GM21786 (cell line): ENCODE results near the gene TLE5.
"Not testable (repeated sequence)": the region's sequence is repeated elsewhere in the genome, so short reads cannot be mapped to it uniquely, and the experiment has no call there.

Experiments
- ATAC-seq: cut with Tn5 transposase; IDR thresholded peaks from one replicate; pipeline ENCODE4 v1.9.1; 2021; ENCODE audit not compliant: unreplicated experiment

Gene TLE5

DNA sequence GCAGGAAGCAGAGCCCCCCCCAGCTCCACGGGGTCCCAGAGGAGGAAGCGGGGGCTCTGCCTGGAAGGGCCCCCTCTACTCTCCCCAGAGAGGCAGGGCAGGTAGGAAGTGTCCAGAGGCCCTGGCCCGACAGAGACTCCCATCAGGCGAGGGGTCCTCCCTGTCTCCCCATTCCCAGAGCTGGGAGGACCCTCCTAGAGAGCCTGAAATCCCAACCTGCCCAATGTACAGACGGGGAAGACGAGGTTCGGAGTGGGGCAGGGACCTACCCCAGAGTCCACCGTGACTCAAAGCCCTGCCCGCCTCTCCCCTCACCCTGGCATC is 34.4 kb downstream of the TLE5 start:
- no peak for ATAC-seq

DNA sequence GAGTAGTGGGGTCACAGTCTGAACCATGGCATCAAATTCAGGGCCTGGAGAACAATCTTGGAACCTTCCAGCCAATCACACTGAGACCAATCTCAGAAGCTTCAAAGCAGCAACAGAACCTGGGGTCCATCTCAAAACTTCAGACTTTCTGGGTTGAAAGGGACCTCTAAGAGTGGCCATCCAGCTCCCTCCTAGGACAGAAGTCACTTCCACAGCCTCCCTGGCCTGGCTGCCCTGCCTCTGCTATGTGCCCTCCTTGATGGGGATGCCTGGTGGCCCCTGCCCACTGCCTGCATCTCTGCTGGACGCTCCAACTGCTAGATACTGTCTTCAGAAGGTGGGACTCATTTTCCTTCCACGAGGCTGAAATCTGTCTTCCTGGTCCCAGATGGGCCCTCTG is 35.0 kb downstream of the TLE5 start:
- ATAC-seq = no peak

DNA sequence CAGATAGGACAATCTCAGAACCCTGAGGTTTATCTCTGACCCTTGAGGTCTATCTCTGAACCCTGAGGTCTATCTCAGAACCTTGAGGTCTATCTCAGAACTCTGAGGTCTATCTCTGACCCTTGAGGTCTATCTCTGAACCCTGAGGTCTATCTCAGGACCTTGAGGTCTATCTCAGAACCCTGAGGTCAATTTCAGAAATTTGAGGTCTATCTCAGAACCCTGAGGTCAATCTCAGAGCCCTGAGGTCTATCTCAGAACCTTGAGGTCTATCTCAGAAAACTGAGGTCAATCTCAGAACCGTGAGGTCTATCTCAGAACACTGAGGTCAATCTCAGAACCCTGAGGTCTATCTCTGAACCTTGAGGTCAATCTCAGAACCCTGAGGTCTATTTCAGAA is 35.5 kb downstream of the TLE5 start:
- ATAC-seq = no peak

DNA sequence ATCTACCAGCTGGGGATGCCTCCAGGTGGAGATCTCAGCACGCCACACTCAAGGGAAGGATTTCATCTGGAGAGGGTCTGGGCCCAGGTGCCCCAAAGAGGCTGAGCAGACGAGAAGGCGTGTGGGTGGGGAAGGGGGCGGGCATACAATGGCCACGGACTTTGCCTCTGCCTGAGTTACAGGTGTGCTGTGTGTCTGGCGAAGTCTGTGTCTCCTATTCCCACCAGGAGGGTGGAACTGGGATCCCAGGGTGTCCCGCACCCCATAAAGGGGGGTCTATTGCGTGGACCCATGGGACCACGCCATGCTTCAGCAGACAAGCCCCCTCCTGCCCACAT is 36.8 kb downstream of the TLE5 start:
- ATAC-seq = no peak

DNA sequence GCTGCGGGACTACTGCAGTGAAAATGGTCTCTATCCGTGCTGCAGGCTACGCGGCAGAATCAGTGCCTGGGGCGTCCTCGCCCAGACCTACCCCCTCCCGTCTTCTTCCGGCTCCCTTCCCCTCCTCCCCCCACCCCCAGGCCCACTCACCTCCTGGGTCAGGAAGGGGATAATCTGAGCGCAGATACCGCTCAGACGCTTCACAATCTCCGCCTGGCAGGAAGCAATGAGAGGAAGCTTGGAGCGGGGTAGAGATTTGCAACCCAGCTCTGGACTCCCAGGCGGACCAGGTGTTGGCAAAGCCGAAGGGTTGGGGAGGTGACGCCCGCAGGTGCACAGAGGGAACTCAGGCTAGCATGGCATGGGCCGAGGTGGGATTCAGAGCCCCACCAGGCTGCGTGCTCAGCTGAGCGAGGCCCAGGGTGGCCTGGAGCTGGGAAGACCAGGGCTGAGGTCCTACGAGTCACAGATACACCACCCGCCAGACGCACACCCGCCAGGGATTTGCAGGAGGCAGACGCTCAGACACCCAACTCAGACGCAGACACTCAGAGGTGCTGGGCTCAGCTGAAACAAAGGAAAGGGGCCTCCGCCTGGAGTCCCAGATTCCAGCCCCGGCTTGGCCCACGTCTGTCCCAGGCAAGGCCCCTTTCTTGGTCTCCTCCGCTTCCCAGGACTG is 37.3 kb downstream of the TLE5 start:
- ATAC-seq = no peak

DNA sequence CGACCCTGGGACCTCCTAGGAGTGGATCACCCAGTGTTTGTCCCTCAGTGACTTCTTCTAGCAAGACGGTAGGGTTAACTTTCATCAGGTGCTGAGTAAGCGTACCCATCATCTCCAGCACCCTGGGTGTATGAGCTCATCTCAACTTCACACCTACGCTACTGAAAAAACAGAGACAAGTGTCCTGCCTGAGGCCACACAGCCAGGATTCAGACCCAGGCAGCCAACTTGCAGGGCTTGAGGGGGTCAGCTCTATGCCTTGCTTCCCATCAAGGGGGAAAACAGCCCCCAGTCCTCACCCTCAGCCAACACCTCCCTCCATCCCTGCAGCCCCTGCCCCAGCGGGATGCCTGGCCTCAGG is 37.8 kb downstream of the TLE5 start:
- no peak for ATAC-seq

DNA sequence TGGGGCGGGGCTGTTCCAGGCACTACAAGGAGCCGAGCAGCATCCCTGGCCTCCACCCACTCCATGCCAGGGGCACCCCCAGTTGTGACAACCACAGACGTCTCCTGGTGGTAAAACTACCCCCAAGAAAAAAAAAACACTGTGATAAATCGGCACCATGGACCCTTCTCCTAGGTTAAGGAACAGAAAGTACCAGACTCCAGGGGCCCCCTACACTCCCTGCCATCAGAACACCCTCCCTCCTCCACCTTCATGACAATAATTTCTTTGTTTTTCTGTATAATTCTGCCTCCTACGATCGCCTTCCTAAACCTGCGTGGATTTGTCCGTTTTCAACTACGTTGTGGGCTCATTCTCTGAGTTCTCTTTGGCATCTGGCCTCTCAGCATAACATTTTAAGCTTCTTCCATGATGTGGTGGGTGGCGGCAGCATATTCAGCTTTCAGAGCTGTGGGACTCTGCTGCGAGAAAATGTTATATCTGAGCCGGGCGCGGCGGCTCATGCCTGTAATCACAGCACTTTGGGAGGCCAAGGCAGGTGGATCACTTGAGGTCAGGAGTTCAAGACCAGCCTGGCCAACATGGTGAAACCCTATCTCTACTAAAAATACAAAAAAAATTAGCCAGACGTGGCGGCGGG is 41.9 kb downstream of the TLE5 start:
- no peak for ATAC-seq

DNA sequence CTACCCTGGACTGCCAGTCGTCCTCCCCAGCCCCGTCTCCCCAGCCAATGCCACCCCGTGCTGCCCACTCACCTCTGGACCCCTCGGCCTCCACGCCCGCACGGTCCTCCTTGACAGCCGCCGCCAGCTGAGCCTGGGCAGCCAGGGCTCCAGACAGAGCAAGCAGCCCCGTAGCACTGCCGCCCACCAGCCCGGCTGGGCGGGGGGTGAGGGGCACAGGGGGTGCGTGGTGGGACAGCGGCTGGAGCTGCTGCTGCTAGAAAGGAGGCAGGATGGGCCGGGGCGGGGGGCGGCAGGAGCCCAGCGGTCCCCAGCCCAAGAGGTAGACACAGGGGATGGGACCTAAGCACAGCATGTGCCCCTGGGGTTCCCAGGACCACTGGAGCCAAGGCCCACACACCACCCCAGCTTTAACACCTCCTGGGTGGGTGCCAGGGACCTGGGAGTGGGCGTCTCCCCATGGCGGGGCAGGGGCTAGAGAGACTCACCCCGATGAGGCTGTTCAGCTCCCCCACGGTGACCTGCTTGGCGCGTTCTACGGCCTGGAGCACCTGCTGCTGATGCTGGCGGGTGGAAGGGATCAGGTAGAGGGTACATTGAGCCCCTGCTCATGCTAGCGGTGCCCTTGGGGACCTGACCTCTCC is 43.0 kb downstream of the TLE5 start:
- ATAC-seq = no peak

DNA sequence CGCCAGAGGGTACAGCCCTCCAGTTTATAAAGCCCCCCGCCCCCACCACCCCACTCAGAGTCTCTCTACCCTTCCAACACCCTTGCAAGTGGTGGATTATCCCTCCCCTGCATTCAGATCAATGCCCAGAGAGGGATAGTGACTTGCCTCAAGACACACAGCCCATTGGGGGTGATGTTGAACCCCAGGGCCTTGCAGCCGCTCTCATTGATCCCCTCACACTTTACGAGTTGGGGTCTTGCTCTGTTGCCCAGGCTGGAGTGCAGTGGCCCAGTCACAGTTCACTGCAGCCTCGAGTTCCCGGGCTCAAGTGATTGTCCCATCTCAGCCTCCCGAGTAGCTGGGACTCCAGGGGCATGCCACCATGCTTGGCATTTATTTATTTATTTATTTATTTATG is 44.4 kb downstream of the TLE5 start:
- ATAC-seq = no peak

DNA sequence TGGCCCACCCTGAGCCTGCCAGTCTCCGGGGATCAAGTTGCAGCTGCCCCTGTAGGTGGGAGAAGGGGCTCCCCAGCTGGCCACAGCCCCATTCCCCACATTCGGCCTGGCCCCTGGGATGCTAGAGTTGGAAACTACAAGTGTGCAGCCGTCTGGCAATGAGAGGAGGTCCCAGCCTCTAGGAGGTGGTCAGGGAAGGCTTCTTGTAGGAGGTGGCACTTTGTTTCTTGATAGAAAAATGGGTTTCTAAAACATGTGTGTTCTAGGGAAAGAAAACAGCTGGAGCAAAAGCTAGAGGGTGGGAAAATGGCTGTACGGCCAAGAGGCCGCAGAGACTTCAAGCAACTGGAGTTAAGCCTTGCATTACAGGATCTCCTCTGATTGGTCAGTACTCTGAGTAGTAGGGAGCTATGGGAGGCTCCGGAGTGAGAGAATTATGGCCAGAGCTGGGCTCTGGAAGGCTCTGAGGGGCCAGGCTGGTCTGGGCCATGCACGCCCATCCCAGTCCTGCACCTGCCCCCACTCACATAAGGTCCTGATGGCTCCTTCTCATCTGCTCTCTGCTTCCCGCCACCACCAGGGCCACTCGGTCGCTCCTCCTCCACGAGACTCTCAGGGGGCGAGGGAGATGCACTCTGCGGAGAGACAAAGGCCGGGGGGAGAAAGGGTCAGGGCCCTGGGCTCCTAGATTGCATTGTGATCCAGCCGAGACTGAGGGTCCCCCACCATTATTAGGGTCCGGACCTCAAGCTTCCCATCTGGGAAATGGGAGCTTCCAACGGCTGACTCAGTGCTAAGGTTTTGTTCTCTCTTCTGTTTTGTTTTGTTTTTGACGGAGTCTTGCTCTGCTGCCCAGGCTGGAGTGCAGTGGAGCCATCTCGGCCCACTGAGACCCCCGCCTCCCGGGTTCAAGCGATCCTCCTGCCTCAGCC is 46.9 kb downstream of the TLE5 start:
- no peak for ATAC-seq

DNA sequence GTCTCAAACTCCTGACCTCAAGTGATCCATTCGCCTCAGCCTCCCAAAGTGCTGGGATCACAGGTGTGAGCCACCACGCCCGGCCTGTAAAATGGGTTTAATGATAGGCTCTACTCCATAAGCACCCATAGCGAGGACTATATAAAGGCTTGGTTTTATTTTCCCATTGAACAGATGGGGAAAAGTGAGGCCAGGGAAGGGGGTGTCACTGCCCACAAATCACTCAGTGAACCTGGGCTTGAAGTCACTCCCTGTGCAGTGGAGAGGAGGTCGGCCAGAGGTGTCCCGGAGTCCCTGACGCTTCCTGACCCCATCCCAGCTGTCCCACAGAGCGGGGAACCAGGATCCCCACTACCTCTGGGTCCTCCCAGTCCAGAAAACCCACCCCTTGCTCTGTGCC is 48.2 kb downstream of the TLE5 start:
- no peak for ATAC-seq

DNA sequence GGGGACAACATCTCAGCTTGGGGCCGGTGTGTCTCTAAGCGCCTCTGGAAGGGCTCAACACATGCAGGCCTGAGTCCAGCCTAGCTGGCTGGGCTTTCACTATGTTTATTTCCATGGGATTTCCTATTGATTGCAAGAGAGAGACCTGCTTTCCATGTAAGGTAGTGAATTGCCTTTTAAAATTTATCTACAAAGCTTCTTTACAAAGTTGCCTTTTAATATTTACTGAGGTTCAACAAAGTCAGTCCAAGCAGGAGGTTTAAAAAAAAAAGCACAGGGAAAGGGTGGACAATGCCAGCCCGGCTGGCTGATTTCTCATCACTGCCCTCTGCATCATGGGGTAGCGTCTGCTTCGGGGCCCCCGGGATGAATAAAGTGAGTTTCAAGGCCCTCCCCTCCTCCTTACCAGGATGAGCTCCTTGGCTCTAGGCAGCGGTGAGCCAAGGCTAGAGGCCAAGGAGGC is 49.0 kb downstream of the TLE5 start:
- ATAC-seq = no peak

DNA sequence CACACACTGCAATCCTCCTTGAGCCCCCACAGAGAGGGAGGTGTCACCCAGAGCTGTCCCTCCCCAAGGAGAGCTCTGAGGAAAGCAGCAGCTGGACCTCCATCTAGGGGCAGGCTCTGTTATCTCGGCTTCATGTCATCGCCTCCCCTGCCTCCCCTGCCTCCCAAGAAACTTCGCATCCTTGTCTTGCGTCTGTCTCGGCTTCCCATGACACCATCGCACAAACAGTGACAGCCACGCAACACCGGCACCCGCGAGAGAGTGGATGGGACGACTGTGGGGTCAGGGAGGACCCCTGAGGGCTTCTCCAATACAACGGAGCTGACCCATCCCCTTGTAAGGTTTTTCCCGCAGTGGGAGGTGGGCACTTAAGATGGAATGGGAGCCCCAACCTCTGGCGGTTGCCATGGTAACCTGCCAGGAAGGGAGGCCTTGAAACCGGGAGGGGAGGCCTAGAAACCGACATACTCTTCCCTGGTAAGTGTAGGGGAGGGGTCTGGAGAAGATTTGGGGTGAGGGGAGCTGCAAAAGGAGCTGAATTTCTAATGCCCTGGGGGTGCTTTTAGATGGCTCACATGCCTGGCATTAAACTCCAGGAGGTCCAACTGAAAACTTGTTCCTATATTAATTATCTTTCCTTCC is 49.6 kb downstream of the TLE5 start:
- ATAC-seq = no peak

DNA sequence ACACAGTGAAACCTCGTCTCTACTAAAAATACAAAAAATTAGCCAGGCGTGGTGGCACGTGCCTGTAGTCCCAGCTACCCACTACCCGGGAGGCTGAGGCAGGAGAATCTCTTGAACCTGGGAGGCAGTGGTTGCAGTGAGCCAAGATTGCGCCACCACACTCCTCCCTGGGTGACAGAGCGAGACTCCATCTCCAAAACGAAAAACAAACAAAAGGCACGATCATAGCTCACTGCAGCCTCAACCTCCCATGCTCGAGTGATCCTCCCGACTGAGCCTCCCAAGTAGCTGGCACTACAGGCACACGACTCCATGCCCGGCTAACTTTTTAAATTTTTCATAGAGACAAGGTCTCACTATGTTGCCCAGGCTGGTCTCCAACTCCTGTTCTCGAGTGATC is 50.2 kb downstream of the TLE5 start:
- ATAC-seq = not testable (repeated sequence)

DNA sequence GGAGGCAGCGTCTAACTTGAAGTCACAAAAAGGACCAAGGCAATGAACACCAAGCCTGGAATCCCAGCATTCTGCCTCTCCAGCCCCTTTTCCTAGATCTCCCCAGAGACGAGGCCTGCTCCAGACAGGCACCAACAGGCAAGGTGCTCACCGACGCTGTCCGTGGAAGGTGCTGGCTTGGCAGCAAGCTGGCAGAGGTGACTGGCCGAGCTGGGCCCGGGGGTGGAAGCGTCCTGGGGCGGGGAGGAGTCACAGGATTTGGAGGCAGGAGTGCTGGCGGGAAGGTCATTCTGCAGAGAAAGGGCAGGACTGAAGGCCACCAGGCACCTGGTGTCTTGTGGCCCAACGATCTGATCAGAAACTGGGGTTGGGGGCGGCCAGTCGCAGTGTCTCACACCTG is 51.4 kb downstream of the TLE5 start:
- no peak for ATAC-seq

DNA sequence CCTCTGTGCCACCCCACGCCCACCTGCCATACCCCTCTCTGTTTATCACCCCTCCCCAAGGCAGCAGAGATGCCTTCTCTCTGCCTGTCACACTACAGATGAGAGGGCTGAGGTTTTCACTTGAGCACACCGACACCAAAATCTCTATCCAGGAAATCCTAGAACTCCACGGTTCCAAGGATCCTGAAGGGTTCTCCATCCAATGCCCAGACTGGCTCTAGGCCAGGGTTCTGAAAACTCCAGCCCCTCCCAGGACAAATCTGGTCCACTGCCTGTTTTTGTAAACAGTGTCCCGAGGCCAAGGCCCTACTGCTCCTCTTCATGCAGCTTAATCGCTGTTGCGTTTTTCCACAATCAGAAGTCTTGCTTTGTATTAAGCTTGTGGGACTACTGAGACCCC is 53.3 kb downstream of the TLE5 start:
- no peak for ATAC-seq

DNA sequence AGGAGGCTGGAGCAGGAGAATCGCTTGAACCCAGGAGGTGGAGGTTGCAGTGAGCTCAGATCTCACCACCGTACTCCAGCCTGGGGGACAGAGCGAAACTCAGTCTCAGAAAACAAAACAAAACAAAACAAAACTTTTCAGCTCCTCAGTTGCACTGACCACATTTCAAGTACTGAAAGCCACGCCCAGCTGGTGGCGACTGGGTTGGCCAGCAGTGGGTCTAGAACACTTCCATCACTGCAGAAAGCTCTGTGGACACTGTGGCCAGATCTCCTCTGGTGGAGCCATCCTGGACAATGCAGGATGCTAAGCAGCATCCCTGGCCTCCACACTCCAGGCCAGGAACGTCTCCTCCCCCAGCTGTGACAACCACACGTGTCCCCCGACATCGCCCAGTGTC is 54.3 kb downstream of the TLE5 start:
- ATAC-seq = no peak

DNA sequence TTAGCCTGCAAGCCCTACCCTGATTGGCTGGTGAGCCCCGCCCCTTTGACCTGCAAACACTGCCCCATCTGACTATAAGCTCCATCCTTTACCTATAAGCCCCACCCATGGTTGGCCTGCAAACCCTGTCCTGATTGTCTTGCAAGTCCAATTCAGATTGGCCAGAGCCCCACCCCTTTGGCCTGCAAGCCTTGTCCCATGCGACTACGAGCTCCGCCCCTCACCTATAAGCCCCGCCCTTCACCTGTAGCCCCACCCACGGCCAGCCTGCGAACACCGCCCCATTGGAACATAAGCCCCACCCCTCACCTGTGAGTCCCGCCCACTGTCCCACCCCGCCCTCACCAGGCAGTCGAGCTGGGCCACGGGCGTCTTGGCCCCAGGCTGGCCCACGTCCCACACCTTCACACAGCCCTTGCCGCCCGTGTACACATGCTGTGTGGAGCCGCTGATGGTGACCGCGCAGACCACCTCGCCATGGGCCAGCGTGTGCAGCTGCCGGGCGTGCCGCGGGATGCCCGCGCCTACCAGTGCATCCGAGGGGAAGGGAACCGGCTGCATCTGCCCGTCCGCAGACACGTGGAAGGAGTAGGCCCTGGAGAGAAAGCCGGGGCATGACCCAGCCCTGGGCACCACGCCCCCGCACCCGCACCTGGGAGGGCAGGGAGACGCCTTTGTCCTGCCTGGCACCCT is 56.1 kb downstream of the TLE5 start:
- ATAC-seq = no peak

DNA sequence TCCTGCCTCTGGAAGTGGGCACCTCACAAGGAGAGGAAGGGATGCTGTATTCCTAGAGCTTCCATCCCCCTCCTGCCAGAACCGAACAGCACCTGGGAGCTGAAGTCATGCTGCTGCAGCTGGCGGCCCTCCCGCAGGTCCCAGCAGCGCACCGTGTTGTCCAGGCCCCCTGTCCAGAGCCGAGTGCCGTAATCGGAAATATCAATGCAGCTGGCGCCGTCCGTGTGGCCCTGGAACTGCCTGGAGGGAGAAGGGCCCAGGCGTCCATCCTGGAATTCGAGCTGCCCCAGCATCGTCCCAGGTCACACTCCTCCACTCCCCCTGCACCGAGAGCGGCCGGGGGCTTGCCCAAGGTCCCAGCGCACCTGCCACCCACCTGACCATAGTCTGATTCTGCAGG is 57.0 kb downstream of the TLE5 start:
- no peak for ATAC-seq

DNA sequence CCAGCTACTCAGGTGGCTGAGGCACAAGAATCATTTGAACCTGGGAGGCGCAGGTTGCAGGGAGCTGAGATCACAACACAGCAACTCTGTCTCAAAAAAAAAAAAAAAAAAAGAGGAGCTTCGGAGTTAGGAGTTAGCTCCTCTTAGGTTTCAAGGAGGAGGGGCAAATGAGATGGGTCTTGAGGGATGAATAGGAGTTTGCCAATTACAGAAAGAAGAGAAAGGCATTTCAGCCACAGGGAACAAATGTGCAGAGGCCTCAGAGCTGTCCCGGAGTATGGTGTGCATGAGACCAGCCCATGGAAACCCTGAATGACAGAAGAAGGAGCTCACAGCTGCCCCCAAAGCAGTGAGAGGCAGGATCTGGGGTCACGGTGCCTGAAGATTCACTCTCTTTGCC is 57.8 kb downstream of the TLE5 start:
- no peak for ATAC-seq

DNA sequence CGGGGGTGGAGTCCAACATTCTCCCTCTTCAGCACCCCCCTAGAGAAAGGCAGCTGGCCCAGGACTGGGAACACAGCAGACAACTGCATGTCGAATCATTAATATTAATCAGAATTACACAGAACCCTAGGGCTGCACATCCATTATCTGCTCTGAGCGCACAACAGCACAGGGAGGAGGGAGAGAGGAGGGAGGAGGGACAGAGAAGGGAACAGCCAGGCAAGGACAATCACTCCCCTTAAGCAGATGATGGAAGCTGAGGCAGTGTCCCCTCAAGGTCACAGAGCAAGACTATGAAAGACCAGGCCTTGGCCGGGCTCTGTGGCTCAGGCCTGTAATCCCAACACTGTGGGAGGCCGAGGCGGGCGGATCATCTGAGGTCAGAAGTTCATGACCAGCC is 59.2 kb downstream of the TLE5 start:
- ATAC-seq = no peak
